ENCODE measurements around the gene SAFB. TPM values are rescaled to one million over a fixed set of nuclear protein-coding genes. Genes with fewer than 3 reads are reported as not detected.

SAFB gene
- total and polyA plus RNA-seq, 5 donors from 2014 or later, result 36.9 to 204 (median 54.9) TPM

DNA sequence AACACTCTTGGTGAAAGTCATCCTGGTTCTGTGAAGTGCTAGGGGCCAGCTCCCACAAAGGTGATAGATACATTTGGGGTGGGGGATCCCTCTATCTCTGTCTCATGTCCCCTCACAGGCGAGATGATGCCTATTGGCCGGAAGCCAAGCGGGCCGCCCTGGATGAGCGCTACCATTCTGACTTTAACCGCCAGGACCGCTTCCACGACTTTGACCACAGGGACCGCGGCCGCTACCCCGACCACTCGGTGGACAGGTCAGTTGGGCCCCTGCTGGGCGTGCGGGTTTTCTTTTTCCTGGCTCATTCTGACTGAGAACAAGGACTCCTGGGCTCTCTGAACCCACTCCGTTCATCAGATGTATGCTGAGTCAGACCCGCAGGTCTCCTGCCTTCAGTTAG is 41.0 kb downstream of the SAFB start:
- no peak for DNase-seq
- Mint-ChIP-seq H3K27me3 (no peaks in the 10 kb centered on the region), H3K27ac (no peak overlapping the region), H3K9me3 (no peaks in the 10 kb centered on the region), H3K4me3 (no peak overlapping the region), H3K36me3 (peaks cover 31% of the 10 kb centered on the region), H3K4me1 (no peaks in the 10 kb centered on the region)
- no peaks in the 10 kb centered on the region for H3K4me1 ChIP-seq (ENCODE audit: control insufficient read depth, insufficient read depth, low read length, poor library complexity, severe bottlenecking)
- no peaks in the 10 kb centered on the region for H3K27me3 ChIP-seq (ENCODE audit: control insufficient read depth, insufficient read depth, low read length)
- H3K27ac ChIP-seq (ENCODE audit: insufficient read depth, low read length, poor library complexity, severe bottlenecking), result no peak overlapping the region
- H3K9me3 ChIP-seq (ENCODE audit: control insufficient read depth in 2 of 2, low read length in 2 of 2), result no peaks in the 10 kb centered on the region
- H3K4me3 ChIP-seq (ENCODE audit: low read depth, low read length), result no peak overlapping the region
- H3K36me3 ChIP-seq (ENCODE audit: control insufficient read depth, insufficient read depth, low read length), result peaks cover 94% of the 10 kb centered on the region
- ATAC-seq (ENCODE audit: low read depth in 2 of 2), result no peak

GRCh38 chr19:5664515-5664914 is 41.6 kb downstream of the SAFB start:
- no peak overlapping the region for H3K27ac Mint-ChIP-seq
- no peak for ATAC-seq (ENCODE audit: low read depth in 2 of 2)
- peaks cover 37% of the 10 kb centered on the region for H3K36me3 Mint-ChIP-seq

GRCh38 chr19:5665781-5666513 is 43.1 kb downstream of the SAFB start:
- Mint-ChIP-seq H3K27ac (peak overlapping the region in 2 of 3 donors; percentile 9 to 81), H3K27me3 (no peaks in the 10 kb centered on the region), H3K9me3 (no peaks in the 10 kb centered on the region), H3K4me3 (no peak overlapping the region), H3K36me3 (peaks cover 37% of the 10 kb centered on the region), H3K4me1 (no peaks in the 10 kb centered on the region)
- Histone ChIP-seq H3K4me3 (ENCODE audit: low read depth, low read length) (no peak overlapping the region), H3K4me1 (ENCODE audit: control insufficient read depth, insufficient read depth, low read length, poor library complexity, severe bottlenecking) (no peaks in the 10 kb centered on the region), H3K27ac (ENCODE audit: insufficient read depth, low read length, poor library complexity, severe bottlenecking) (no peak overlapping the region), H3K36me3 (ENCODE audit: control insufficient read depth, insufficient read depth, low read length) (peaks cover 85% of the 10 kb centered on the region), H3K9me3 (ENCODE audit: control insufficient read depth in 2 of 2, low read length in 2 of 2) (no peaks in the 10 kb centered on the region), H3K27me3 (ENCODE audit: control insufficient read depth, insufficient read depth, low read length) (no peaks in the 10 kb centered on the region)
- DNase-seq (no peak), ATAC-seq (ENCODE audit: low read depth in 2 of 2) (no peak)

More at GRCh38 chr19:5664515-5664914, 41.6 kb downstream of the SAFB start:
- Histone ChIP-seq H3K9me3 (ENCODE audit: control insufficient read depth in 2 of 2, low read length in 2 of 2) (no peaks in the 10 kb centered on the region), H3K4me1 (ENCODE audit: control insufficient read depth, insufficient read depth, low read length, poor library complexity, severe bottlenecking) (no peaks in the 10 kb centered on the region), H3K27me3 (ENCODE audit: control insufficient read depth, insufficient read depth, low read length) (no peaks in the 10 kb centered on the region), H3K27ac (ENCODE audit: insufficient read depth, low read length, poor library complexity, severe bottlenecking) (no peak overlapping the region), H3K4me3 (ENCODE audit: low read depth, low read length) (no peak overlapping the region), H3K36me3 (ENCODE audit: control insufficient read depth, insufficient read depth, low read length) (peaks cover 95% of the 10 kb centered on the region)
- DNase-seq, result no peak
- Mint-ChIP-seq H3K9me3 (no peaks in the 10 kb centered on the region), H3K27me3 (no peaks in the 10 kb centered on the region), H3K4me1 (no peaks in the 10 kb centered on the region), H3K4me3 (no peak overlapping the region)

DNA sequence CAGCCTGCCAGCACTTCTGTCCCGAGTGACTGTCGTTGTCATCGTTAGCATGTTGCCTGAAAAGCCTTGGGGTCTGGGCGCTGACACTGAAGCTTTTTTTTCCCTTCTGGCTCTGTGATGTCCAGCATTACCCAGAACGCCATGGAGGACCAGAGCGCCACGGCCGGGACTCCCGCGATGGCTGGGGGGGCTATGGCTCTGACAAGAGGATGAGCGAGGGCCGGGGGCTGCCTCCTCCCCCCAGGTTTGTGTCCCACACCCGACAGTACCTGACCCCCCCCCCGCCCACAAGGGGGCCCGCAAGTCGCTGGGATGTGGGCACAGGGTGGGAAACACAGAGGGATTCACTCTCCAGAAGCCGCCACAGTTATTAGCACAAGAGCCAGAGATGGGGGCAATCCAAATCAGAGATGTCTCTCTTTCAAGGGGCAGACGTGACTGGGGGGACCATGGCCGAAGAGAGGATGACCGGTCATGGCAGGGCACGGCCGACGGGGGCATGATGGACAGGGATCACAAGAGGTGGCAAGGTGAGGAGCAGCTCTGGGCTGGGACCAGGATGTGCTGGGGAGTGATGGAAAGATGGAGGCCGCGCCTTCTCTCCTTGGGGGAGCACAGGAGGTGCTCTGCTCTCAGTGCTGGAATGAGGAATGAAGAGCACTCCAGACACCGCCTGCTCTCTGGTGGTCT is 44.2 kb downstream of the SAFB start:
- no peaks in the 10 kb centered on the region for H3K27me3 Mint-ChIP-seq
- Histone ChIP-seq H3K27me3 (ENCODE audit: control insufficient read depth, insufficient read depth, low read length) (no peaks in the 10 kb centered on the region), H3K4me1 (ENCODE audit: control insufficient read depth, insufficient read depth, low read length, poor library complexity, severe bottlenecking) (no peaks in the 10 kb centered on the region), H3K4me3 (ENCODE audit: low read depth, low read length) (no peak overlapping the region), H3K9me3 (ENCODE audit: control insufficient read depth in 2 of 2, low read length in 2 of 2) (no peaks in the 10 kb centered on the region), H3K36me3 (ENCODE audit: control insufficient read depth, insufficient read depth, low read length) (peaks cover 78% of the 10 kb centered on the region), H3K27ac (ENCODE audit: insufficient read depth, low read length, poor library complexity, severe bottlenecking) (no peak overlapping the region)
- H3K4me1 Mint-ChIP-seq, result no peaks in the 10 kb centered on the region
- no peak for DNase-seq
- ATAC-seq (ENCODE audit: low read depth in 2 of 2), result no peak
- peaks cover 37% of the 10 kb centered on the region for H3K36me3 Mint-ChIP-seq
- no peaks in the 10 kb centered on the region for H3K9me3 Mint-ChIP-seq
- H3K27ac Mint-ChIP-seq, result no peak overlapping the region
- no peak overlapping the region for H3K4me3 Mint-ChIP-seq

- DNase-seq (no peak), ATAC-seq (ENCODE audit: low read depth in 2 of 2) (peak in 1 of 2 donors; percentile 3)
- H3K27me3 Mint-ChIP-seq, result no peaks in the 10 kb centered on the region
- H3K4me1 ChIP-seq (ENCODE audit: control insufficient read depth, insufficient read depth, low read length, poor library complexity, severe bottlenecking), result no peaks in the 10 kb centered on the region
- H3K27ac Mint-ChIP-seq, result no peak overlapping the region
- H3K27me3 ChIP-seq (ENCODE audit: control insufficient read depth, insufficient read depth, low read length), result no peaks in the 10 kb centered on the region
- no peaks in the 10 kb centered on the region for H3K4me1 Mint-ChIP-seq
- H3K4me3 ChIP-seq (ENCODE audit: low read depth, low read length), result no peak overlapping the region
- peaks cover 37% of the 10 kb centered on the region for H3K36me3 Mint-ChIP-seq
- H3K27ac ChIP-seq (ENCODE audit: insufficient read depth, low read length, poor library complexity, severe bottlenecking), result no peak overlapping the region
- H3K9me3 Mint-ChIP-seq, result no peaks in the 10 kb centered on the region
- no peaks in the 10 kb centered on the region for H3K9me3 ChIP-seq (ENCODE audit: control insufficient read depth in 2 of 2, low read length in 2 of 2)
- H3K36me3 ChIP-seq (ENCODE audit: control insufficient read depth, insufficient read depth, low read length), result peaks cover 72% of the 10 kb centered on the region
- no peak overlapping the region for H3K4me3 Mint-ChIP-seq
Measured at GRCh38 chr19:5667751-5668271, 44.9 kb downstream of the SAFB start.

DNA sequence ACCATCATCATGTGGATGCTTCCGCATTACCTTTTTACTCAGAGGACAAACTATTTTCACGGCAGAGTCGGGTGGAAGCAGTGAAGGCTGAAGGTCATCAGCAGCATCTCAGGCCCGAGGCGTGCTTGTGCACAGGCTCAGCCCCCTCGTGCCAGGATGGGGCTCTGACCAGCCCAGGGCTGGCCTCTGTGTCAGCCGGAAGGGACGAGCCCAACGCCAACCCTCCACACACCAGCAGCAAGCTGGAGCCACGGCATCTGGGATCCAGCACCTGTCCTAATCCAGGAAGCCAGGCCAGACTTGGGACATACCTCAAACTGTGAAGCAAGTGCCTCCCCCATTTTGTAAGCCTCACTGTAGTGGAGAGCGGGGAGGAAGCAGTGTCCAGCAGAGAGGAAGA is 46.3 kb downstream of the SAFB start:
- no peak for ATAC-seq (ENCODE audit: low read depth in 2 of 2)
- no peak overlapping the region for H3K27ac Mint-ChIP-seq
- peaks cover 0 to 1% (median 0%) of the 10 kb centered on the region in 7 donors for H3K9me3 Mint-ChIP-seq
- peaks cover 30% of the 10 kb centered on the region for H3K36me3 Mint-ChIP-seq
- no peak overlapping the region for H3K4me3 Mint-ChIP-seq
- Histone ChIP-seq H3K36me3 (ENCODE audit: control insufficient read depth, insufficient read depth, low read length) (peaks cover 58% of the 10 kb centered on the region), H3K27me3 (ENCODE audit: control insufficient read depth, insufficient read depth, low read length) (no peaks in the 10 kb centered on the region), H3K9me3 (ENCODE audit: control insufficient read depth in 2 of 2, low read length in 2 of 2) (no peaks in the 10 kb centered on the region), H3K27ac (ENCODE audit: insufficient read depth, low read length, poor library complexity, severe bottlenecking) (no peak overlapping the region), H3K4me3 (ENCODE audit: low read depth, low read length) (no peak overlapping the region), H3K4me1 (ENCODE audit: control insufficient read depth, insufficient read depth, low read length, poor library complexity, severe bottlenecking) (no peaks in the 10 kb centered on the region)
- no peaks in the 10 kb centered on the region for H3K27me3 Mint-ChIP-seq
- no peaks in the 10 kb centered on the region for H3K4me1 Mint-ChIP-seq
- no peak for DNase-seq

GRCh38 chr19:5671600-5671999 is 48.7 kb downstream of the SAFB start:
- Mint-ChIP-seq H3K36me3 (peaks cover 18% of the 10 kb centered on the region), H3K4me3 (peak overlapping the region in 1 of 4 donors; percentile 32), H3K9me3 (peaks cover 0 to 1% (median 0%) of the 10 kb centered on the region in 7 donors), H3K27me3 (no peaks in the 10 kb centered on the region), H3K4me1 (no peaks in the 10 kb centered on the region), H3K27ac (no peak overlapping the region)
- no peaks in the 10 kb centered on the region for H3K27me3 ChIP-seq (ENCODE audit: control insufficient read depth, insufficient read depth, low read length)
- no peaks in the 10 kb centered on the region for H3K4me1 ChIP-seq (ENCODE audit: control insufficient read depth, insufficient read depth, low read length, poor library complexity, severe bottlenecking)
- H3K4me3 ChIP-seq (ENCODE audit: low read depth, low read length), result no peak overlapping the region
- peaks cover 34% of the 10 kb centered on the region for H3K36me3 ChIP-seq (ENCODE audit: control insufficient read depth, insufficient read depth, low read length)
- ATAC-seq (ENCODE audit: low read depth in 2 of 2) (no peak), DNase-seq (no peak)
- no peaks in the 10 kb centered on the region for H3K9me3 ChIP-seq (ENCODE audit: control insufficient read depth in 2 of 2, low read length in 2 of 2)
- H3K27ac ChIP-seq (ENCODE audit: insufficient read depth, low read length, poor library complexity, severe bottlenecking), result no peak overlapping the region

Data from CD4-positive, CD25-positive, alpha-beta regulatory T cell (primary cell).